K562 treated with DMSO at 1 percent for 4 hours (cell line): Measurements from ENCODE around the gene KRTAP9-7. TPM values are rescaled to one million over a fixed set of nuclear protein-coding genes. Genes with fewer than 3 reads are reported as not detected.

ENCODE experiments used
- total RNA-seq: library from RNA; unstranded; fragments of 300-600 nt; gene quantifications from 2 replicates; pipeline ENCODE4 v1.2.3, GENCODE V29; 2022; ENCODE audit not compliant: insufficient read depth

The KRTAP9-7 gene, protein sequence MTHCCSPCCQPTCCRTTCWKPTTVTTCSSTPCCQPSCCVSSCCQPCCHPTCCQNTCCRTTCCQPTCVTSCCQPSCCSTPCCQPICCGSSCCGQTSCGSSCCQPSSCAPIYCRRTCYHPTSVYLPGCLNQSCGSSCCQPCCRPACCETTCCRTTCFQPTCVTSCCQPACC
- not detected in 2 replicates for total RNA-seq

DNA sequence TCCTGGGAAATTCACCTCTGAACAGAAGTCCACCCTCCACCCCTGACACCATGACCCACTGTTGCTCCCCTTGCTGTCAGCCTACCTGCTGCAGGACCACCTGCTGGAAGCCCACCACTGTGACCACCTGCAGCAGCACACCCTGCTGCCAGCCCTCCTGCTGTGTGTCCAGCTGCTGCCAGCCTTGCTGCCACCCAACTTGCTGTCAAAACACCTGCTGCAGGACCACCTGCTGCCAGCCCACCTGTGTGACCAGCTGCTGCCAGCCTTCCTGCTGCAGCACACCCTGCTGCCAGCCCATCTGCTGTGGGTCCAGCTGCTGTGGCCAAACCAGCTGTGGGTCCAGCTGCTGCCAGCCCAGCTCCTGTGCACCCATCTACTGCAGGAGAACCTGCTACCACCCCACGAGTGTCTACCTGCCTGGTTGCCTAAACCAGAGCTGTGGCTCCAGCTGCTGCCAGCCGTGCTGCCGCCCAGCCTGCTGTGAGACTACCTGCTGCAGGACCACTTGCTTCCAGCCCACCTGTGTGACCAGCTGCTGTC is at the start of gene KRTAP9-7:
Gene KRTAP9-7, plus strand, starts transcription at position 51 of the 543 bp plus-strand sequence. Its CDS starts 0 bp downstream, at position 51.

DNA sequence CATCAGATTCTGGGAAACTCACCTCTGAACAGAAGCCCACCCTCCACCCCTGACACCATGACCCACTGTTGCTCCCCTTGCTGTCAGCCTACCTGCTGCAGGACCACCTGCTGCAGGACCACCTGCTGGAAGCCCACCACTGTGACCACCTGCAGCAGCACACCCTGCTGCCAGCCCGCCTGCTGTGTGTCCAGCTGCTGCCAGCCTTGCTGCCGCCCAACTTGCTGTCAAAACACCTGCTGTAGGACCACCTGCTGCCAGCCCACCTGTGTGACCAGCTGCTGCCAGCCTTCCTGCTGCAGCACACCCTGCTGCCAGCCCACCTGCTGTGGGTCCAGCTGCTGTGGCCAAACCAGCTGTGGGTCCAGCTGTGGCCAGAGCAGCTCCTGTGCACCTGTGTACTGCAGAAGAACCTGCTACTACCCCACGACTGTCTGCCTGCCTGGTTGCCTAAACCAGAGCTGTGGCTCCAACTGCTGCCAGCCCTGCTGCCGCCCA is 48.9 kb upstream of the KRTAP9-7 start, which contains the start of gene KRTAP9-2:
Gene KRTAP9-2, plus strand, starts transcription at position 51 of the 498 bp plus-strand sequence. Its CDS starts 7 bp downstream, at position 58.

DNA sequence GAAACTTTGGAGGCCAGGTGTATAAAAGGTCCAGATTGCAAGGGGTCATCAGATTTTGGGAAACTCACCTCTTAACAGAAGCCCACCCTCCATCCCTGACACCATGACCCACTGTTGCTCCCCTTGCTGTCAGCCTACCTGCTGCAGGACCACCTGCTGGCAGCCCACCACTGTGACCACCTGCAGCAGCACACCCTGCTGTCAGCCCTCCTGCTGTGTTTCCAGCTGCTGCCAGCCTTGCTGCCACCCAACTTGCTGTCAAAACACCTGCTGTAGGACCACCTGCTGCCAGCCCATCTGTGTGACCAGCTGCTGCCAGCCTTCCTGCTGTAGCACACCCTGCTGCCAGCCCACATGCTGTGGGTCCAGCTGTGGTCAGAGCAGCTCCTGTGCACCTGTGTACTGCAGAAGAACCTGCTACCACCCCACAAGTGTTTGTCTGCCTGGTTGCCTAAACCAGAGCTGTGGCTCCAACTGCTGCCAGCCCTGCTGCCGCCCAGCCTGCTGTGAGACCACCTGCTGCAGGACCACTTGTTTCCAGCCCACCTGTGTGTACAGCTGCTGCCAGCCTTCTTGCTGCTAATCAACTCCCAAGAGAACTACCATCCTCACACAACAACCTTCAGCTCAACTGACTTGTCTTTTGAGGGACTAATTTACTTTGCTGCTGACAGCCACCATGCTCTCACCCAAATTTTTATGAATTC is 42.9 kb upstream of the KRTAP9-7 start, which contains the start of gene KRTAP9-3:
Gene KRTAP9-3, plus strand, starts transcription at position 51 of the 707 bp plus-strand sequence. Its CDS starts 53 bp downstream, at position 104.

DNA sequence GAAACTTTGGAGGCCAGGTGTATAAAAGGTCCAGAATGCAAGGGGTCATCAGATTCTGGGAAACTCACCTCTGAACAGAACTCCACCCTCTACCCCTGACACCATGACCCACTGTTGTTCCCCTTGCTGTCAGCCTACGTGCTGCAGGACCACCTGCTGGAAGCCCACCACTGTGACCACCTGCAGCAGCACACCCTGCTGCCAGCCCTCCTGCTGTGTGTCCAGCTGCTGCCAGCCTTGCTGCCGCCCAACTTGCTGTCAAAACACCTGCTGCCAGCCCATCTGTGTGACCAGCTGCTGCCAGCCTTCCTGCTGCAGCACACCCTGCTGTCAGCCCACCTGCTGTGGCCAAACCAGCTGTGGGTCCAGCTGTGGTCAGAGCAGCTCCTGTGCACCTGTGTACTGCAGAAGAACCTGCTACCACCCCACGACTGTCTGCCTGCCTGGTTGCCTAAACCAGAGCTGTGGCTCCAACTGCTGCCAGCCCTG is 37.5 kb upstream of the KRTAP9-7 start, which contains the start of gene KRTAP9-8:
Gene KRTAP9-8, plus strand, starts transcription at position 51 of the 489 bp plus-strand sequence. Its CDS starts 53 bp downstream, at position 104.

DNA sequence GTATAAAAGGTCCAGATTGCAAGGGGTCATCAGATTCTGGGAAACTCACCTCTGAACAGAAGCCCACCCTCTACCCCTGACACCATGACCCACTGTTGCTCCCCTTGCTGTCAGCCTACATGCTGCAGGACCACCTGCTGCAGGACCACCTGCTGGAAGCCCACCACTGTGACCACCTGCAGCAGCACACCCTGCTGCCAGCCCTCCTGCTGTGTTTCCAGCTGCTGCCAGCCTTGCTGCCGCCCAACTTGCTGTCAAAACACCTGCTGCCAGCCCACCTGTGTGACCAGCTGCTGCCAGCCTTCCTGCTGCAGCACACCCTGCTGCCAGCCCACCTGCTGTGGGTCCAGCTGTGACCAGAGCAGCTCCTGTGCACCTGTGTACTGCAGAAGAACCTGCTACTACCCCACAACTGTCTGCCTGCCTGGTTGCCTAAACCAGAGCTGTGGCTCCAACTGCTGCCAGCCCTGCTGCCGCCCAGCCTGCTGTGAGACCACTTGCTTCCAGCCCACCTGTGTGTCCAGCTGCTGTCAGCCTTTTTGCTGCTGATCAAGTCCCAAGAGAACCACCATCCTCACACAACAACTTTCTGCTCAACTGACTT is 25.8 kb upstream of the KRTAP9-7 start, which contains the start of gene KRTAP9-4:
Gene KRTAP9-4, plus strand, starts transcription at position 51 of the 604 bp plus-strand sequence. Its CDS starts 34 bp downstream, at position 85.

DNA sequence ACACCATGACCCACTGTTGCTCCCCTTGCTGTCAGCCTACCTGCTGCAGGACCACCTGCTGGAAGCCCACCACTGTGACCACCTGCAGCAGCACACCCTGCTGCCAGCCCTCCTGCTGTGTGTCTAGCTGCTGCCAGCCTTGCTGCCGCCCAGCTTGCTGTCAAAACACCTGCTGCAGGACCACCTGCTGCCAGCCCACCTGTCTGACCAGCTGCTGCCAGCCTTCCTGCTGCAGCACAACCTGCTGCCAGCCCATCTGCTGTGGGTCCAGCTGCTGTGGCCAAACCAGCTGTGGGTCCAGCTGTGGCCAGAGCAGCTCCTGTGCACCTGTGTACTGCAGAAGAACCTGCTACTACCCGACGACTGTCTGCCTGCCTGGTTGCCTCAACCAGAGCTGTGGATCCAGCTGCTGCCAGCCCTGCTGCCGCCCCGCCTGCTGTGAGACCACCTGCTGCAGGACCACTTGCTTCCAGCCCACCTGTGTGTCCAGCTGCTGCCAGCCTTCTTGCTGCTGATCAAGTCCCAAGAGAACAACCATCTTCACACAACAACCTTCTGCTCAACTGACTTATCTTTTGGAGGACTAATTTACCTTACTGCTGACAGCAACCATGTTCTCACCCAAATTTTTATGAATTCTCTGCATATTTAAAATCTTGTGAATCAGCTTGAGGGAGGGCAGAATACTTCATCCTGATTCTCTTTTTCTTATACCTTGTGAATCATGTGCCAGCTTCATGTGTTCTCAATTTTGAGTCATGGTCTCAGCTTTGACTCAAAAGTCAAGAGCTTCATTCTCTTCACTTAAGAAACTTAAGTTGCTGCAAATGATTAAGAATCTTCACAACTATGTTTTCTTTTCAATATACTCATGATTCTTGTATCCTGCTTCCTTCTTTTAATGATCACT is 19.9 kb upstream of the KRTAP9-7 start, which contains the start of gene KRTAP9-9:
Gene KRTAP9-9, plus strand, starts transcription at position 4 of the 910 bp plus-strand sequence.

DNA sequence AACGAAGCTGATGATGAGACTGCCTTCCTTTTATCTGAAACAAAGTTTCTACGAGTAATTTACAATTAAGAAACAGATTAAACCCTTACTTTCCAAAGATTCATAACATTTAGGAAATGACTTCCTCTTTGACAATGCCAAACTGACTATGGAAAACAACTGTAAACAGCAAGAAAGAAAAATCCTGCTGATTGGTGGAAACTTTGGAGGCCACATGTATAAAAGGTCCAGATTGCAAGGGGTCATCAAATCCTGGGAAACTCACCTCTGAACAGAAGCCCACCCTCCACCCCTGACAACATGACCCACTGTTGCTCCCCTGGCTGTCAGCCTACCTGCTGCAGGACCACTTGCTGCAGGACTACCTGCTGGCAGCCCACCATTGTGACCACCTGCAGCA is 10.4 kb upstream of the KRTAP9-7 start, which contains the start of gene KRTAP9-6:
Gene KRTAP9-6, plus strand, starts transcription at position 301 of the 400 bp plus-strand sequence. Its CDS starts 0 bp downstream, at position 301.

DNA sequence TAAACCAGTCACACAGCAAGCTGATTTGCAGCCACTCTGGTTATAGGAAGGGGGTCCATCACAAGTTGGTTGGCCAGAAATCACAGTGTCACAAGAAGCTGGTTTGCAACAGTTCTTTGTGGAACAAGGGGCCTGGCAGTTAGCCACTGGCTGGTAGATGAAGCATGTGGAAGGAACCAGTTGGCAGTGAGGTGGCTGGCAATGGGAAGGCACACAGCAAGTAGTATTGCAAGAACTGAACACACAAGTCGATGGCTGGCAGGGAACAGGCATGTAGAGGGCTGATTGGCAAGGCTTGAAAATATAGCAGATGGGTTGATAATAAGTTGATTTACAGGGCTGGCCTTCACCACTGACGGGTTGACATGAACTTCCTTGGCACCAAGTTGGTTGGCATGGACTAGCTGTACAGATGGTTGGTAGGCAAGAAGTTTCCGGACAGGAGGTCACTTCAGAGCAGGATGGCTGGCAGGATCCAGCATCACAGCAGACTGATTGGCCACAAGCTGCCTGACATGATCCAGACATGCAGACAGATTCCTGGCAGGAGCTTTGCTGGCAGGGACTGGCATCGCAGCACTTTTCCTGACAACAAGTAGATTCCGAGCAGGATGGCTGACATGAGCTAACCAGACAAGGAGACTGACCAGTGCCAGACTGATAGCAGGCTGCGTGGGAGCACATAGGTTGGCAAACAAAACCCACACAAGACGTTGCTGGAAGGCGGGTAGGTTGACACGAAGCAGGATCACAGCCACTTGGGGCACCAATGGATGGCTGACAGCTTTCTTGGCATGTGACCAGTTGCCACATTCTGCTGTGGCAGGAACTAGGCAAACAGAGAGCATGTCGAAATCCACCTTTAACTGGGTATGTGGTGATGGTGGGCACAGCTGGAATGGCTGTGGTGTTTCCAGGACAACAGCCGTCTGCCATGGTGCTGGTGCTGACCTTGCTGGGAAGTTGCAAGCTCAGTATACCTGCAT is 26.7 kb downstream of the KRTAP9-7 start, which contains the start of gene KRTAP29-1:
Gene KRTAP29-1, minus strand, starts transcription at position 936 of the 986 bp plus-strand sequence. Its CDS starts 0 bp downstream, at position 936.

DNA sequence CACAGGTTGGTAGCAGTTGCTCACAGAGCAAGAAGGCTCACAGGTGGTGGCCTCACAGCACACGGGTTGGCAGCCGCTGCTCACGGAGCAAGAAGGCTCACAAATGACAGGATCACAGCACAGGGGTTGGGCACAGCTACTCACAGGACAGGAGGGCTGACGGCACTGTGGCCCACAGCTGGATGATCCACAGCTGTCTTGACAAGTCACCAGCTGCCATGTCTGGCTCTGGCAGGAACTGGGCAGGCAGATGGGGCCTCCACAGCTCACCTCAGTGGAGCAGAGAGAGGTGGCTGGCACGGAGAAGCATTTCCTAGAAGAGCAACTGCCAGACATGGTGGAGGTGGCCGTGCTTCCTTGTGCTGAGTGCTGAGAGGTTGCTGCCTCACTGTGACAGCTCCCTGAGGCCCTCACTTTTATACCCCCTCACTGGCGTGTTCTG is 33.4 kb downstream of the KRTAP9-7 start, which contains the start of gene KRTAP16-1:
Gene KRTAP16-1, minus strand, starts transcription at position 392 of the 442 bp plus-strand sequence. Its CDS starts 56 bp downstream, at position 336.

DNA sequence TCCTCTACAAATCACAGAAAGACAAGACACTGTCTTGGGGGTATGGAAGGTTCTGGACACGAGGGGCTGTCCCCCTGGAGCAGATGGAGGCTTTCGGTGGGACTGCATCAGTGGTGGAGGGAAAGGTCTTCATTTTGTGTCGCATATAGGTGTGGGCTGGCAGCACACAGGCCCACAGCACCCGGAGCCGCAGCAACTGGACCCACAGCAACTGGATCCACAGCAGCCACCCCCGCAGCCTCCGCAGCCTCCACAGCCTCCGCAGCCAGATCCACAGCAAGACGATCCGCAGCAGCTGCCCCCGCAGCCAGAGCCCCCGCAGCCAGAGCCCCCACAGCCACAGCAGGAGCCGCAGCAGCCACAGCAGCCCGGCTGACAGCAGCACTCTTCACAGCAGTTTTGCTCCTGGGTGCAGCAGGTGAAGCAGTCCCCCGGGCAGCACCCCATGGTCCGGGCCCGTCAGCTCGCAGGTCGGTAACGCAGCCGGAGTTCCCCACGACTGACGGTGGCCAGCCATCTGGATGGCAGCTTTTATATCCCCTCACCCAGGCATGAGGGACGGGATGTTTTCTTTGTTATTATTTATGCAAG is 39.8 kb downstream of the KRTAP9-7 start, which contains the start of gene KRTAP17-1:
Gene KRTAP17-1, minus strand, starts transcription at position 507 of the 591 bp plus-strand sequence. Its CDS starts 60 bp downstream, at position 447.

Other genes with a start within 250 kb of the KRTAP9-7 start
- gene KRTAP1-5, start 248.5 kb upstream of the KRTAP9-7 start, total RNA-seq, result not detected in 2 replicates
- not detected in 2 replicates for gene KRTAP1-4, start 245.5 kb upstream of the KRTAP9-7 start, total RNA-seq
- gene KRTAP1-3, start 240.8 kb upstream of the KRTAP9-7 start, total RNA-seq, result not detected in 2 replicates
- gene KRTAP1-1, start 234.2 kb upstream of the KRTAP9-7 start, total RNA-seq, result not detected in 2 replicates
- gene KRTAP2-1, start 228.4 kb upstream of the KRTAP9-7 start, total RNA-seq, result not detected in 2 replicates
- gene KRTAP2-2, start 220.5 kb upstream of the KRTAP9-7 start, total RNA-seq, result not detected in 2 replicates
- not detected in 2 replicates for gene KRTAP2-3, start 215.6 kb upstream of the KRTAP9-7 start, total RNA-seq
- gene KRTAP2-4, start 209.8 kb upstream of the KRTAP9-7 start, total RNA-seq, result not detected in 2 replicates
- gene KRTAP4-7, start 191.5 kb upstream of the KRTAP9-7 start, total RNA-seq, result not detected in 2 replicates
- not detected in 2 replicates for gene KRTAP4-8, start 177.6 kb upstream of the KRTAP9-7 start, total RNA-seq
- gene KRTAP4-16, start 173.5 kb upstream of the KRTAP9-7 start, total RNA-seq, result not detected in 2 replicates
- gene KRTAP4-9, start 170.3 kb upstream of the KRTAP9-7 start, total RNA-seq, result not detected in 2 replicates
- not detected in 2 replicates for gene KRTAP4-11, start 157.3 kb upstream of the KRTAP9-7 start, total RNA-seq
- gene KRTAP4-12, start 151.5 kb upstream of the KRTAP9-7 start, total RNA-seq, result not detected in 2 replicates
- gene KRTAP4-6, start 135.2 kb upstream of the KRTAP9-7 start, total RNA-seq, result not detected in 2 replicates
- not detected in 2 replicates for gene KRTAP4-5, start 125.9 kb upstream of the KRTAP9-7 start, total RNA-seq
- gene KRTAP4-4, start 115.0 kb upstream of the KRTAP9-7 start, total RNA-seq, result not detected in 2 replicates
- not detected in 2 replicates for gene KRTAP4-3, start 107.5 kb upstream of the KRTAP9-7 start, total RNA-seq
- not detected in 2 replicates for gene KRTAP4-2, start 97.5 kb upstream of the KRTAP9-7 start, total RNA-seq
- not detected in 2 replicates for gene KRTAP4-1, start 90.8 kb upstream of the KRTAP9-7 start, total RNA-seq
- gene KRTAP9-1, start 85.8 kb upstream of the KRTAP9-7 start, total RNA-seq, result not detected in 2 replicates
- gene KRTAP9-2, start 49.0 kb upstream of the KRTAP9-7 start, total RNA-seq, result not detected in 2 replicates
- gene KRTAP9-3, start 43.2 kb upstream of the KRTAP9-7 start, total RNA-seq, result not detected in 2 replicates
- not detected in 2 replicates for gene KRTAP9-8, start 37.7 kb upstream of the KRTAP9-7 start, total RNA-seq
- gene KRTAP9-4, start 26.0 kb upstream of the KRTAP9-7 start, total RNA-seq, result not detected in 2 replicates
- not detected in 2 replicates for gene KRTAP9-9, start 20.3 kb upstream of the KRTAP9-7 start, total RNA-seq
- not detected in 2 replicates for gene KRTAP9-6, start 10.3 kb upstream of the KRTAP9-7 start, total RNA-seq
- gene KRTAP29-1, start 27.2 kb downstream of the KRTAP9-7 start, total RNA-seq, result not detected in 2 replicates
- gene KRTAP16-1, start 33.6 kb downstream of the KRTAP9-7 start, total RNA-seq, result not detected in 2 replicates
- gene KRTAP17-1, start 40.0 kb downstream of the KRTAP9-7 start, total RNA-seq, result not detected in 2 replicates
- not detected in 2 replicates for gene KRT33A, start 75.1 kb downstream of the KRTAP9-7 start, total RNA-seq
- gene KRT33B, start 94.1 kb downstream of the KRTAP9-7 start, total RNA-seq, result not detected in 2 replicates
- gene KRT34, start 106.6 kb downstream of the KRTAP9-7 start, total RNA-seq, result not detected in 2 replicates
- not detected in 2 replicates for gene KRT31, start 121.9 kb downstream of the KRTAP9-7 start, total RNA-seq
- gene KRT37, start 148.9 kb downstream of the KRTAP9-7 start, total RNA-seq, result not detected in 2 replicates
- gene KRT38, start 165.3 kb downstream of the KRTAP9-7 start, total RNA-seq, result not detected in 2 replicates
- gene KRT32, start 191.7 kb downstream of the KRTAP9-7 start, total RNA-seq, result not detected in 2 replicates
- gene KRT35, start 205.5 kb downstream of the KRTAP9-7 start, total RNA-seq, result not detected in 2 replicates
- not detected in 2 replicates for gene KRT36, start 214.2 kb downstream of the KRTAP9-7 start, total RNA-seq
- not detected in 2 replicates for gene KRT13, start 229.9 kb downstream of the KRTAP9-7 start, total RNA-seq
- 1.0 TPM in 1 of 2 replicates, not detected in the other for gene KRT15, start 243.2 kb downstream of the KRTAP9-7 start, total RNA-seq